ENCODE measurements around the gene LZTS3. TPM values are rescaled to one million over a fixed set of nuclear protein-coding genes. Genes with fewer than 3 reads are reported as not detected.

The LZTS3 gene
- 2.1 to 3.2 TPM (median 2.7 TPM) in 5 replicates for total RNA-seq (2022; extraction: Qiagen RNA extraction; ENCODE audit: low read depth)

DNA sequence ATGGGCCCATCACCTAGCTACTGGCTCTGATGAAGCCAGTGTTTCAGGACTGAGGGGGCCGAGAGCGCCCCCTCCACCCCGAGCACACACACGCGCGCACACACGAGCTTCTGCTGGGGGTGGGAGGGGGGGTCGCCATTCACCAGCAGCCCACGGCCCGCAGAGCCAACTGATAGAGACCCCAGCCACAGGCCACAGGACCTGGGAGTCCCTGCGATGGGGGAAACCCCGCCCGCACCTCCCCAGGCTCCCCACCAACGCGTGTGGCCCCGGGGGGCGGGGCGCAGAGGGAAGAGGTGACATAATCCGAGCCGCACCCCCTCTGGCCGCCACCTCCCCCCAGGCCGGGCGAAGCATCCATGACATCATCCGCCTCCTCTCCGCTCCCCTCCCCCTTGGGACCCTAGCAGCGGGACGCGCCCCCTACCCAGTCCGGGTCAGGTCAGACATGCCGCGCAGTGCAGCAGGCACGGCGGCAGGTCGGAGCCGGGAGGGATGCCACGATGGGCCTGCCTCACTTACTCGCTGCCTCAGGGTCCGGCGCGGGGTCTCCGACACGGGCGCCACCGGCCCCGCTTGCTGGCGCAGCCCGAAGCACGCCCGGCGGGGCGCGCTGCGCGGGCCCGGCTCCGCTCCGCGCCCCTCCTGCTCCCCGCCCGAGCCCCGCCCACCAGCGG is at the start of gene LZTS3:
Gene LZTS3 (minus strand): TSS at position 617 of the 677 bp plus-strand sequence. CDS start 6,386 bp downstream, outside the sequence.

GRCh38 chr20:3209257-3209945 is 36.1 kb upstream of the LZTS3 start, which contains the start of gene ITPA:
Gene ITPA (plus strand): TSS chr20:3209498. CDS start chr20:3209552, 54 bp downstream.

DNA sequence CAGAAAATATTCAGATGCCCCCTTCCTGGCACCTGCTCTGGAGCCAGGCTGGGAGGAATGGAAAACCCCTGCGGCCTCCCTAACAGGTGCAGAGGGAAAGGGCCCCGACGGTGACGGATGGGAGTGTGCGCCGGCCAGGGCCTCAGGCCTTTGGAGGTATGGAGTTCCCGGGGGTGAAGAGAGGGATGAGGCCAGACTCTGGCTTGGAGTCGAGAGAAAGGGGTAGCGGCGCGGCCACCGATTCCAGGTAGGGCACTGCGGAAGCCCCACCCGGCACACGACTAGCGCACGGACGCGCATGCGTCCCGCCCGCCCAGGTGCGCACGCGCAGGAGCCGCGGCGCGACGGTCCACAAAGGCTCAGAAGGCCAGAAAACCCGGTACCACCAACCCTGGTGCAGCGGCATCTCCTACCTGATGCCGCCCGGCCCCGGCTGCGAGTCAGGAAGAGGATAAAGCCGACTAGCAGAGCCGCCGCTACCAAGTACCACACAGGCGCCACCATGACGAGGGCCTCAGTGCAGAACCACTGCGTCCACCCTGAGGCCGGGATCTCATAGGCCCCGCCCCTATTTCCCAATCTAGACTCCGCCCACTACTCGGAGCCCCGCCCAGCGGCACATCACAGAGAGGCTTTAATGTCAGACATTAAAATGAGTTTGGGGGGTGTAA is 30.9 kb upstream of the LZTS3 start, which contains the start of gene DDRGK1:
Gene DDRGK1 (minus strand): TSS at position 559 of the 671 bp plus-strand sequence. CDS start 55 bp downstream, at position 504.

Other genes with a start within 250 kb of the LZTS3 start
- gene GNRH2, start 129.9 kb downstream of the LZTS3 start, total RNA-seq (2022; extraction: Qiagen RNA extraction; ENCODE audit: low read depth), result 0.22 to 0.53 TPM in 2 of 5 replicates, not detected in the others
- gene MRPS26, start 127.5 kb downstream of the LZTS3 start, total RNA-seq (2022; extraction: Qiagen RNA extraction; ENCODE audit: low read depth), result 116 to 163 TPM (median 160 TPM) in 5 replicates
- not detected in 5 replicates for gene OXT, start 101.9 kb downstream of the LZTS3 start, total RNA-seq (2022; extraction: Qiagen RNA extraction; ENCODE audit: low read depth)
- not detected in 5 replicates for gene AVP, start 88.8 kb downstream of the LZTS3 start, total RNA-seq (2022; extraction: Qiagen RNA extraction; ENCODE audit: low read depth)
- 43.0 to 46.5 TPM (median 44.5 TPM) in 5 replicates for gene FASTKD5, start 13.7 kb downstream of the LZTS3 start, total RNA-seq (2022; extraction: Qiagen RNA extraction; ENCODE audit: low read depth)
- 3.3 to 4.0 TPM (median 3.8 TPM) in 5 replicates for gene UBOX5, start 13.7 kb downstream of the LZTS3 start, total RNA-seq (2022; extraction: Qiagen RNA extraction; ENCODE audit: low read depth)
- 77.7 to 97.9 TPM (median 96.5 TPM) in 5 replicates for gene DDRGK1, start 31.1 kb upstream of the LZTS3 start, total RNA-seq (2022; extraction: Qiagen RNA extraction; ENCODE audit: low read depth)
- 116 to 134 TPM (median 125 TPM) in 5 replicates for gene ITPA, start 35.9 kb upstream of the LZTS3 start, total RNA-seq (2022; extraction: Qiagen RNA extraction; ENCODE audit: low read depth)
- gene SLC4A11, start 65.6 kb upstream of the LZTS3 start, total RNA-seq (2022; extraction: Qiagen RNA extraction; ENCODE audit: low read depth), result 5.7 to 7.8 TPM (median 7.0 TPM) in 5 replicates
- gene DNAAF9, start 234.1 kb upstream of the LZTS3 start, total RNA-seq (2022; extraction: Qiagen RNA extraction; ENCODE audit: low read depth), result 3.7 to 5.0 TPM (median 4.8 TPM) in 5 replicates

Data from A549 treated with RU486 at 1 μM for 4 hours (cell line).